ENCODE results near the gene GID4. TPM values are rescaled to one million over a fixed set of nuclear protein-coding genes. Genes with fewer than 3 reads are reported as not detected.

Gene GID4
- total and polyA plus RNA-seq, 9 of the 15 experiments (the other 6 are each of a cell fraction or from before 2014, with no cell fraction given), result 1.2 to 6.4 (median 3.7) TPM

DNA sequence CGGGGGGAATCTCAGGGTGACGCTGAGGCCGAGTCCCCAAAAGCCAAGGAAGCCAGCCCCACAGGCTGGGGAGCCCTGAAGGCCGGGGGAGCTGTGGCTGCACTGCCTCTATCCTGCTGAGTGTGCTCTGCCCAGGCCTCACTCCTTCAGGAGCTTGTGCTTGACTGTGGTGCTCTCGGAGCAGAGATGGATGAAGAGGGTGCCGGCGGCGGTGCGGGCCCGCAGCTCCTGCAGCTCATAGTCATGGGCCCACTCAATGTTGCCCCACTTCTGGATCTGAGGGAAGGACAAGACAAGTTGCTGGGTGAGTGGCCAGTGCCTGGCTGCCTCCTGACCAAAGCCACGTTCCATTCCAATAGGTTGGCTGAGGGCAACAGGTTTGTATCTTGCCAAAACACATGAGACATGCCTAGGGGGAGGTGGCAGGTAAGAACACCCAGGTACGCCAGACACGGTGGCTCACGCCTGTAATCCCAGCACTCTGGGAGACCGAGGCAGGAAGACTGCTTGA, 20.7 kb upstream of the GID4 start (continued):
- TF ChIP-seq, protein P1, sequence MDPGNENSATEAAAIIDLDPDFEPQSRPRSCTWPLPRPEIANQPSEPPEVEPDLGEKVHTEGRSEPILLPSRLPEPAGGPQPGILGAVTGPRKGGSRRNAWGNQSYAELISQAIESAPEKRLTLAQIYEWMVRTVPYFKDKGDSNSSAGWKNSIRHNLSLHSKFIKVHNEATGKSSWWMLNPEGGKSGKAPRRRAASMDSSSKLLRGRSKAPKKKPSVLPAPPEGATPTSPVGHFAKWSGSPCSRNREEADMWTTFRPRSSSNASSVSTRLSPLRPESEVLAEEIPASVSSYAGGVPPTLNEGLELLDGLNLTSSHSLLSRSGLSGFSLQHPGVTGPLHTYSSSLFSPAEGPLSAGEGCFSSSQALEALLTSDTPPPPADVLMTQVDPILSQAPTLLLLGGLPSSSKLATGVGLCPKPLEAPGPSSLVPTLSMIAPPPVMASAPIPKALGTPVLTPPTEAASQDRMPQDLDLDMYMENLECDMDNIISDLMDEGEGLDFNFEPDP (CRISPR knock-in tag; IDR thresholded peaks at IDR 0.05), result no peak
- TF ChIP-seq BRF1 (IDR thresholded peaks at IDR 0.05; ENCODE audit: borderline replicate concordance, extremely low read depth, insufficient read length), result no peak
- TF ChIP-seq, protein P2, sequence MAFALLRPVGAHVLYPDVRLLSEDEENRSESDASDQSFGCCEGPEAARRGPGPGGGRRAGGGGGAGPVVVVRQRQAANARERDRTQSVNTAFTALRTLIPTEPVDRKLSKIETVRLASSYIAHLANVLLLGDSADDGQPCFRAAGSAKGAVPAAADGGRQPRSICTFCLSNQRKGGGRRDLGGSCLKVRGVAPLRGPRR (CRISPR knock-in tag; IDR thresholded peaks at IDR 0.05), result no peak
- TF ChIP-seq CHD4 (IDR thresholded peaks at IDR 0.05; ENCODE audit: insufficient read depth, insufficient replicate concordance, low read depth, low read length, poor library complexity, severe bottlenecking), result no peak
- no peak for TF ChIP-seq ZNF282 (CRISPR knock-in tag; IDR thresholded peaks at IDR 0.05)

DNA sequence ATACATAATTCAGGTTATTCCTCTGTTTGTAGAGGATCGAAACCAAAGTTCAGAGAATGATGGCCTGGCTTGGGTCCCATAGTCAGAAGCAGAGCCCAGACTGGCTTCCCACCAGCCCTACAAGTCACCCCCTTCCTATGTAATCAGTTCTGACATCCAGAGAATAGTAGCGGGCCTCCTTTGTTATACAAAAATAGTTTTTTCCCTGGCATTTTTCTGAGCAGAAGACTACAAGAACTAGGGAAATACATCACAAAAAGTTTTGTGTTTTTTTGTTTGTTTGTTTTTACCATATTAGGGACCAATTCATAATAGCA, 19.4 kb upstream of the GID4 start:
- H3K79me2 ChIP-seq (ENCODE audit: control insufficient read depth, insufficient read depth, low read length), result no peaks in the 10 kb centered on the region
- CTCF ChIA-PET (ENCODE audit: low intra/inter-chr PET ratio), result no interaction called here
- WGBS (ENCODE audit: insufficient coverage, low coverage, missing lambda C conversion rate), result 96% methylated on average over 2 of the region's 2 CpGs

More for the DNA sequence above, 19.4 kb upstream of the GID4 start:
- 0 out of 2 replicates have a peak, but pooled peaks cover 5% of the 10 kb centered on the region for H4K20me1 ChIP-seq (replicated peaks; ENCODE audit: control insufficient read depth, insufficient read depth, low read length)
- peaks cover 6 to 14% of the 10 kb centered on the region in 2 experiments; a peak in 4 of 5 replicates for H3K4me1 ChIP-seq (replicated peaks in 1 of 2; ENCODE audit: control insufficient read depth in 2 of 2, insufficient read depth in 2 of 2, low read length in 2 of 2)
- H3K9me3 ChIP-seq (replicated peaks; ENCODE audit: control insufficient read depth, insufficient read depth, low read depth, low read length), result no peaks in the 10 kb centered on the region
- no peak for DNase-seq (ENCODE audit: extremely low read depth in 1 of 4, low spot score in 3 of 4)
- in situ Hi-C loops (cut with MboI), result no loop called here
- no peak overlapping the region for H3K9ac ChIP-seq (ENCODE audit: insufficient read depth in 1 of 2, low read depth in 2 of 2, low read length in 2 of 2)
- no peak for ATAC-seq
- intact Hi-C loops (cut with micrococcal nuclease), result no loop called here
- no peaks in the 10 kb centered on the region for H3K9me1 ChIP-seq (ENCODE audit: control insufficient read depth, insufficient read depth, low read length)
- no TSS peak for BruUV-seq (replicated peaks)
- no peak overlapping the region for H3K27ac ChIP-seq (ENCODE audit: extremely low read depth, low read depth, low read length)
- H2AFZ ChIP-seq (ENCODE audit: low read depth, low read length), result no peak overlapping the region
- FAIRE-seq, result no peak
- TF ChIP-seq, protein P3, sequence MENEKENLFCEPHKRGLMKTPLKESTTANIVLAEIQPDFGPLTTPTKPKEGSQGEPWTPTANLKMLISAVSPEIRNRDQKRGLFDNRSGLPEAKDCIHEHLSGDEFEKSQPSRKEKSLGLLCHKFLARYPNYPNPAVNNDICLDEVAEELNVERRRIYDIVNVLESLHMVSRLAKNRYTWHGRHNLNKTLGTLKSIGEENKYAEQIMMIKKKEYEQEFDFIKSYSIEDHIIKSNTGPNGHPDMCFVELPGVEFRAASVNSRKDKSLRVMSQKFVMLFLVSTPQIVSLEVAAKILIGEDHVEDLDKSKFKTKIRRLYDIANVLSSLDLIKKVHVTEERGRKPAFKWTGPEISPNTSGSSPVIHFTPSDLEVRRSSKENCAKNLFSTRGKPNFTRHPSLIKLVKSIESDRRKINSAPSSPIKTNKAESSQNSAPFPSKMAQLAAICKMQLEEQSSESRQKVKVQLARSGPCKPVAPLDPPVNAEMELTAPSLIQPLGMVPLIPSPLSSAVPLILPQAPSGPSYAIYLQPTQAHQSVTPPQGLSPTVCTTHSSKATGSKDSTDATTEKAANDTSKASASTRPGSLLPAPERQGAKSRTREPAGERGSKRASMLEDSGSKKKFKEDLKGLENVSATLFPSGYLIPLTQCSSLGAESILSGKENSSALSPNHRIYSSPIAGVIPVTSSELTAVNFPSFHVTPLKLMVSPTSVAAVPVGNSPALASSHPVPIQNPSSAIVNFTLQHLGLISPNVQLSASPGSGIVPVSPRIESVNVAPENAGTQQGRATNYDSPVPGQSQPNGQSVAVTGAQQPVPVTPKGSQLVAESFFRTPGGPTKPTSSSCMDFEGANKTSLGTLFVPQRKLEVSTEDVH (IDR thresholded peaks at IDR 0.05; ENCODE audit: low read depth, partially characterized antibody), result no peak
- no peak for TF ChIP-seq NFE2 (IDR thresholded peaks at IDR 0.05; ENCODE audit: low read depth)
- no peak for TF ChIP-seq SMARCB1 (IDR thresholded peaks at IDR 0.05; ENCODE audit: insufficient read length, low read depth)
- TF ChIP-seq ADNP (tag; IDR thresholded peaks at IDR 0.05), result no peak
- TF ChIP-seq MAZ (CRISPR knock-in tag; conservative IDR thresholded peaks at IDR 0.05 in 1 of 2, IDR thresholded peaks at IDR 0.05 in 1 of 2), result no peak
- TF ChIP-seq, protein P4, sequence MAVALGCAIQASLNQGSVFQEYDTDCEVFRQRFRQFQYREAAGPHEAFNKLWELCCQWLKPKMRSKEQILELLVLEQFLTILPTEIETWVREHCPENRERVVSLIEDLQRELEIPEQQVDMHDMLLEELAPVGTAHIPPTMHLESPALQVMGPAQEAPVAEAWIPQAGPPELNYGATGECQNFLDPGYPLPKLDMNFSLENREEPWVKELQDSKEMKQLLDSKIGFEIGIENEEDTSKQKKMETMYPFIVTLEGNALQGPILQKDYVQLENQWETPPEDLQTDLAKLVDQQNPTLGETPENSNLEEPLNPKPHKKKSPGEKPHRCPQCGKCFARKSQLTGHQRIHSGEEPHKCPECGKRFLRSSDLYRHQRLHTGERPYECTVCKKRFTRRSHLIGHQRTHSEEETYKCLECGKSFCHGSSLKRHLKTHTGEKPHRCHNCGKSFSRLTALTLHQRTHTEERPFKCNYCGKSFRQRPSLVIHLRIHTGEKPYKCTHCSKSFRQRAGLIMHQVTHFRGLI (CRISPR knock-in tag; IDR thresholded peaks at IDR 0.05), result no peak
- TF ChIP-seq, protein P5, sequence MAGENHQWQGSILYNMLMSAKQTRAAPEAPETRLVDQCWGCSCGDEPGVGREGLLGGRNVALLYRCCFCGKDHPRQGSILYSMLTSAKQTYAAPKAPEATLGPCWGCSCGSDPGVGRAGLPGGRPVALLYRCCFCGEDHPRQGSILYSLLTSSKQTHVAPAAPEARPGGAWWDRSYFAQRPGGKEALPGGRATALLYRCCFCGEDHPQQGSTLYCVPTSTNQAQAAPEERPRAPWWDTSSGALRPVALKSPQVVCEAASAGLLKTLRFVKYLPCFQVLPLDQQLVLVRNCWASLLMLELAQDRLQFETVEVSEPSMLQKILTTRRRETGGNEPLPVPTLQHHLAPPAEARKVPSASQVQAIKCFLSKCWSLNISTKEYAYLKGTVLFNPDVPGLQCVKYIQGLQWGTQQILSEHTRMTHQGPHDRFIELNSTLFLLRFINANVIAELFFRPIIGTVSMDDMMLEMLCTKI (IDR thresholded peaks at IDR 0.05; ENCODE audit: partially characterized antibody), result no peak
- peaks cover 15% of the 10 kb centered on the region; the same call in 2 of the 3 replicates for H3K36me3 ChIP-seq (ENCODE audit: control insufficient read depth, insufficient read depth, low read length)
- H3K4me2 ChIP-seq (ENCODE audit: insufficient read depth, low read length), result no peak overlapping the region
- H3K4me3 ChIP-seq, result no peak overlapping the region
- POLR2A ChIA-PET, result no interaction called here
- no peaks in the 10 kb centered on the region for H3K27me3 ChIP-seq (ENCODE audit: control insufficient read depth in 2 of 2, insufficient read depth in 2 of 2, low read length in 2 of 2)
